22Rv1 (cell line): ENCODE data around the gene MNAT1.

Source experiments
- H3K27ac ChIP-seq: fragments of 450-650 bp; 2 replicates; pipeline ENCODE4 v1.5.1; 2017
- ZFX ChIP-seq: fragments of 450-650 bp; IDR thresholded peaks from 2 replicates; pipeline ENCODE4 v1.6.1; 2017; ENCODE audit warnings: antibody characterized with exemption, borderline replicate concordance
- TF ChIP-seq, protein P1 (sequence below): fragments of 450-650 bp; IDR thresholded peaks from 2 replicates; pipeline ENCODE4 v1.5.1; 2017; ENCODE audit warnings: mild to moderate bottlenecking

Gene MNAT1

DNA sequence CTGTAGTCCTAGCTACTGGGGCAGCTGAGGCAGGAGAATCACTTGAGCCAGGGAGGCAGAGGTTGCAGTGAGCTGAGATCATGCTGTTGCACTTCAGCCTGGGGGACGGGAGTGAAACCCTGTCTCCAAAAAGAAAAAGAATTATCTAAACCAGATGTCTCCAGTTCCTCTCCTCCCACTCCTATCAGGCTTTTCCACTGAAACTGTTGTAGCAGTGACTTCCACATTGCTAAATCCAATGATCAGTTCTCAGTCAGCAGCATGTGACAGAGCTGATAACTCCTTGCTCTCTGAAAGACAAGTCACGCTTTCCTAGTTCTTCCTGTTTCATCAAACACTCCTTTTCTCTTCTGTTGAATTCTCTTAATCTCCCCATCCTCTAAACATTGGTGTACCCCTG lies 255.0 kb downstream of the MNAT1 start:
- TF ChIP-seq ZFX = no peak
- TF ChIP-seq, protein P1, sequence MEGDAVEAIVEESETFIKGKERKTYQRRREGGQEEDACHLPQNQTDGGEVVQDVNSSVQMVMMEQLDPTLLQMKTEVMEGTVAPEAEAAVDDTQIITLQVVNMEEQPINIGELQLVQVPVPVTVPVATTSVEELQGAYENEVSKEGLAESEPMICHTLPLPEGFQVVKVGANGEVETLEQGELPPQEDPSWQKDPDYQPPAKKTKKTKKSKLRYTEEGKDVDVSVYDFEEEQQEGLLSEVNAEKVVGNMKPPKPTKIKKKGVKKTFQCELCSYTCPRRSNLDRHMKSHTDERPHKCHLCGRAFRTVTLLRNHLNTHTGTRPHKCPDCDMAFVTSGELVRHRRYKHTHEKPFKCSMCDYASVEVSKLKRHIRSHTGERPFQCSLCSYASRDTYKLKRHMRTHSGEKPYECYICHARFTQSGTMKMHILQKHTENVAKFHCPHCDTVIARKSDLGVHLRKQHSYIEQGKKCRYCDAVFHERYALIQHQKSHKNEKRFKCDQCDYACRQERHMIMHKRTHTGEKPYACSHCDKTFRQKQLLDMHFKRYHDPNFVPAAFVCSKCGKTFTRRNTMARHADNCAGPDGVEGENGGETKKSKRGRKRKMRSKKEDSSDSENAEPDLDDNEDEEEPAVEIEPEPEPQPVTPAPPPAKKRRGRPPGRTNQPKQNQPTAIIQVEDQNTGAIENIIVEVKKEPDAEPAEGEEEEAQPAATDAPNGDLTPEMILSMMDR = no peak
- no peak overlapping the region for H3K27ac ChIP-seq

DNA sequence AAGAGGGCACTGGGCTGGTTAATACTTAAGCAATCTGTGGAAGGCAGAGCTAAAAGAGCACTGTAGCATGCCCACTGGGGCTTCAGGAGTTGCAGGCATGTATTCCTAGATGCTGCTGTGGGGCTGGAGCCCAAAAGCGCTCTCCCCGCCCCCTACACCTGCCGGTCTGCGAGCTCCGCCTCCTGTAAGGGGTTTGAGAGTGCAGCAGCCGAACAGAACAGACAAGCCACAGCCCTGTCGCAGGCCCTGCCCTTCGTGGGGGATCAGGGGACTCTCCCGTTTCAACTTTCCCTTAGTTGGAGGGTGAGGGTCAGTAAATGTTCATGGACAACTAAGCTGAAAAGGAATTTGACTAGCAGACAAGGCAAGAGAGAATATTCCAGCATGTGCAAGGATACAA lies 264.1 kb downstream of the MNAT1 start:
- H3K27ac ChIP-seq = no peak overlapping the region
- TF ChIP-seq, protein P1 = no peak
- no peak for TF ChIP-seq ZFX

DNA sequence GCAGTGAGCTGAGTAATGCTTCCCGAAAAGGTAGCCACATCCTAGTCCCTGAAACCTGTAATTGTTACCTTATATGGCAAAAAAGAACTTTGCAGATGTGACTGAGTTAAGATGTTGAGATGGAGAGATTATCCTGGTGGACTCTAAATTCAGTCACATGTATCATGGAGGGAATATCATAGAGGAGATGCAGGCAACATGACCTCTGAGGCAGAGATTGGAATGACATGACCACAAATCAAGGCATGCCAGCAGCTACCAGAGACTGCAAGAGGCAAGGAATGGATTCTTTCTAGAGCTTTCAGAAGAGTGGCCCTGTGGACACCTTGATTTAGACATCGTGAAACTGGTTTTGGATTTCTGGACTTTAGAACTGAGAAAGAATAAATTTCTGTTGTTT lies 265.0 kb downstream of the MNAT1 start:
- TF ChIP-seq, protein P1 = no peak
- TF ChIP-seq ZFX = no peak
- H3K27ac ChIP-seq = no peak overlapping the region

DNA sequence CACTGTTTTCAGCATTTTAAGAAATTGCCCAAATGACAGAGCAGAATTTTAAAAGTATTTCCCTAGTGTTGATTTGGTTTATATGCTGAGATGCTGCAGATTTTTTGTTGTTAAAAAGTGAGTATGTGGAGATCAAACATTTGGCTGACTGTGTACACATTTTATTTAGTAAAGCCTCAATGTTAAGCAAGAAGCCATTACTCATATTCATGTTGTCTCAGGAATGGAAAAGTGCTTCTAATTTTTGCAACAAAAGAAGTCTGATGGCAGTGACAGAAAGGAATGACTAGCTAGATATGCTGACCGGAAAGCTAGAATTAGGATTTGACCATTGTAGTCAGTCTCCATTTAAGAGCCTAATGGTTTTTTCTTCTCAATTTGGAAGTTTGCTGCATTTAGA lies 269.0 kb downstream of the MNAT1 start:
- TF ChIP-seq ZFX = no peak
- TF ChIP-seq, protein P1 = no peak
- H3K27ac ChIP-seq = no peak overlapping the region

DNA sequence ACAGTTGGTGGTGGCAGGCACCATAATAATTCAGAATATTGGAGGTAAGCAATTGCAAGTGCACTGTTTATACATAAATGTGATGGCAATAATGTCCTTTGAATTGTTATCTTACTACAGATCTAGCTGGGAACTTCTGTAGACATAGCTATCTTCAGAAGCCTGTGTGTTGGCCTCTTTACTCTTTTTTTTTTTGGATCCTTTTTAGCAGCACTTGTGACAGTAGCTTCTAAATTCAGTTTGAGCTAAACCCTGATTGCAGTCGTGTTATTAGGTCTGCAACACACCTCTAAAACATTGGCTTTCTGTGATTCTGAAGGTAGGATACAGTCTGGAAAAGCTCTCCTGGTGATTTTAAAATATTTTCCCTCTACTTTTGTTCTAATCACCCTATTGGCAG lies 285.0 kb downstream of the MNAT1 start:
- TF ChIP-seq, protein P1 = no peak
- TF ChIP-seq ZFX = no peak
- H3K27ac ChIP-seq = no peak overlapping the region
